ENCODE measurements around the gene DOCK3.

- TF ChIP-seq CTCF (IDR thresholded peaks at IDR 0.05) (no peak), POLR2A (IDR thresholded peaks at IDR 0.05) (no peak)
Observed at GRCh38 chr3:51393564-51393963, 718.8 kb downstream of the DOCK3 start.
